ENCODE results near the gene AQP6.

DNA sequence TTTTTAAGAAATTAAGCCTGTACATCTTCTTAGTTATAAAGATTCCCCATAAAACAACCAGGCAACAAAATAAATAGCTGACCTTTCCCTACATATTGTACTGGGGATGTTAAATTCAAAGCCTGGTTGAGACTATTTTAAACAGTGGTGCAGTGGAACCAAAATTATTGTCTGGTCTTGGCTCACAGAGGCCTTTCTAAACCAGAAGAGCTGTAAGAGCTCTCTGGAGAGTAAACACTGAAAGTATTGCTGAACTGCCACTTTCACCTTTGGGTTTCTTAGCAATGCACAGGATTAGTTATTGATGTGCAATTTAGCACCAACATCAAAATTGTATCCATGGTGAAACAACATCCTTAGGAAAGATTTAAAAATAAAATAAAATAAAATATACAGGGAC lies 31.9 kb downstream of the AQP6 start:
- TF ChIP-seq, protein P1, sequence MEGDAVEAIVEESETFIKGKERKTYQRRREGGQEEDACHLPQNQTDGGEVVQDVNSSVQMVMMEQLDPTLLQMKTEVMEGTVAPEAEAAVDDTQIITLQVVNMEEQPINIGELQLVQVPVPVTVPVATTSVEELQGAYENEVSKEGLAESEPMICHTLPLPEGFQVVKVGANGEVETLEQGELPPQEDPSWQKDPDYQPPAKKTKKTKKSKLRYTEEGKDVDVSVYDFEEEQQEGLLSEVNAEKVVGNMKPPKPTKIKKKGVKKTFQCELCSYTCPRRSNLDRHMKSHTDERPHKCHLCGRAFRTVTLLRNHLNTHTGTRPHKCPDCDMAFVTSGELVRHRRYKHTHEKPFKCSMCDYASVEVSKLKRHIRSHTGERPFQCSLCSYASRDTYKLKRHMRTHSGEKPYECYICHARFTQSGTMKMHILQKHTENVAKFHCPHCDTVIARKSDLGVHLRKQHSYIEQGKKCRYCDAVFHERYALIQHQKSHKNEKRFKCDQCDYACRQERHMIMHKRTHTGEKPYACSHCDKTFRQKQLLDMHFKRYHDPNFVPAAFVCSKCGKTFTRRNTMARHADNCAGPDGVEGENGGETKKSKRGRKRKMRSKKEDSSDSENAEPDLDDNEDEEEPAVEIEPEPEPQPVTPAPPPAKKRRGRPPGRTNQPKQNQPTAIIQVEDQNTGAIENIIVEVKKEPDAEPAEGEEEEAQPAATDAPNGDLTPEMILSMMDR (IDR thresholded peaks at IDR 0.05; ENCODE audit: low read length) = no peak
- TF ChIP-seq EZH2 (IDR thresholded peaks at IDR 0.05; ENCODE audit: borderline replicate concordance, low read length) = no peak

Data from OCI-LY1 (cell line).